Mucosa of descending colon (tissue), 3 donors: ENCODE results near the gene PGLYRP2. TPM values are rescaled to one million over a fixed set of nuclear protein-coding genes. Genes with fewer than 3 reads are reported as not detected.
A peak's percentile ranks its signal among the peaks of the same experiment; 100 is the strongest.

Experiments
- ATAC-seq: fragments of 200-7000 bp; cut with Tn5 transposase; one replicate; pipeline ENCODE4 v1.9.1; 2020; ENCODE audit warnings: mild to moderate bottlenecking, moderate library complexity
- DNase-seq, 3 donors: peaks; one replicate each; pipeline ENCODE4 v3.0.0-alpha.2; 2020
- H3K36me3 ChIP-seq: fragments of 200-600 bp; one replicate; pipeline ENCODE4 v1.8.0; 2021; ENCODE audit warnings: low read depth, mild to moderate bottlenecking
- H3K4me1 ChIP-seq: fragments of 200-600 bp; one replicate; pipeline ENCODE4 v1.8.0; 2021; ENCODE audit warnings: low read depth, mild to moderate bottlenecking
- H3K4me3 ChIP-seq: fragments of 200-600 bp; one replicate; pipeline ENCODE4 v1.8.0; 2021; ENCODE audit warnings: mild to moderate bottlenecking
- H3K9me3 ChIP-seq: fragments of 200-600 bp; one replicate; pipeline ENCODE4 v1.8.0; 2021; ENCODE audit warnings: mild to moderate bottlenecking
- intact Hi-C, 2 donors: fragments of 100-400 bp; cut with DNase I in 1 of 2; cut with micrococcal nuclease in 1 of 2; formaldehyde crosslinking; loops; one replicate each; pipeline versions ENCODE4 v1.11.0 to v1.11.1; 2022; cut with DNase I, micrococcal nuclease
- total RNA-seq, 3 donors: library from RNA; stranded (reverse); fragmentation: NEBNext Ultra II Directional in 2 of 3; extraction: Animal tissue kit (Norgen Biotek cat#: 25700) in 2 of 3; gene quantifications; one replicate each; pipeline versions ENCODE4 v1.2.1 to v1.2.4, GENCODE V29; 2021 to 2023
- TF ChIP-seq, protein P1 (sequence below): fragments of 200-600 bp; IDR thresholded peaks from one replicate; pipeline ENCODE4 v1.8.0; 2022; ENCODE audit warnings: antibody characterized with exemption, mild to moderate bottlenecking
- donor health status: DM: no; HTN: no; CAD: no; lungs with moderate emphysema.
- donor health status: DM: no; HTN: no; CAD: no.
- donor health status: DM: no; HTN: yes; CAD: no.

Gene PGLYRP2
- total RNA-seq, 3 donors from 2014 or later, result not detected

DNA sequence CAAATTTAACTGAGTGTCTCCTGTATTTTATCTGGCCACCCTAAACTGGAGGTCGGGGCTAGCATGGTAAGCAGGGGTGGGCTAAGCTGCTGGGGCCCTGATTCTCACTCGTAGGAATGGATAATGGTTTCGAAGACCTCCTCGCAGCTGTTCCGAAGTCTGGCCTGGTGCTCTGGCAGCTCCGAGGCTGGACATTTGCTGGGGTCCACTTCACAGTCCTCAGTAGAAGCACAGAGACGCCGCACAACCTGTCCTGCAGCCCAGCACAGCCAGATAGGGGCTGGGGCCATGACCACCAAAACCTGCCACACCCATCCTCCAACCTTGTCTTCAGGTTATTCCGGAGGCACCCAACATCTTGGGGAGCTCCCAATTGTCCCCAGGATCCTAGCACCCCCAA lies 23.3 kb downstream of the PGLYRP2 start:
- no peak for DNase-seq
- no peaks in the 10 kb centered on the region for H3K36me3 ChIP-seq
- TF ChIP-seq, protein P1, sequence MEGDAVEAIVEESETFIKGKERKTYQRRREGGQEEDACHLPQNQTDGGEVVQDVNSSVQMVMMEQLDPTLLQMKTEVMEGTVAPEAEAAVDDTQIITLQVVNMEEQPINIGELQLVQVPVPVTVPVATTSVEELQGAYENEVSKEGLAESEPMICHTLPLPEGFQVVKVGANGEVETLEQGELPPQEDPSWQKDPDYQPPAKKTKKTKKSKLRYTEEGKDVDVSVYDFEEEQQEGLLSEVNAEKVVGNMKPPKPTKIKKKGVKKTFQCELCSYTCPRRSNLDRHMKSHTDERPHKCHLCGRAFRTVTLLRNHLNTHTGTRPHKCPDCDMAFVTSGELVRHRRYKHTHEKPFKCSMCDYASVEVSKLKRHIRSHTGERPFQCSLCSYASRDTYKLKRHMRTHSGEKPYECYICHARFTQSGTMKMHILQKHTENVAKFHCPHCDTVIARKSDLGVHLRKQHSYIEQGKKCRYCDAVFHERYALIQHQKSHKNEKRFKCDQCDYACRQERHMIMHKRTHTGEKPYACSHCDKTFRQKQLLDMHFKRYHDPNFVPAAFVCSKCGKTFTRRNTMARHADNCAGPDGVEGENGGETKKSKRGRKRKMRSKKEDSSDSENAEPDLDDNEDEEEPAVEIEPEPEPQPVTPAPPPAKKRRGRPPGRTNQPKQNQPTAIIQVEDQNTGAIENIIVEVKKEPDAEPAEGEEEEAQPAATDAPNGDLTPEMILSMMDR, result no peak
- H3K4me3 ChIP-seq, result no peak overlapping the region
- H3K9me3 ChIP-seq, result no peaks in the 10 kb centered on the region
- peaks cover 24% of the 10 kb centered on the region for H3K4me1 ChIP-seq
- intact Hi-C loops, result no loop called here
- no peak for ATAC-seq

DNA sequence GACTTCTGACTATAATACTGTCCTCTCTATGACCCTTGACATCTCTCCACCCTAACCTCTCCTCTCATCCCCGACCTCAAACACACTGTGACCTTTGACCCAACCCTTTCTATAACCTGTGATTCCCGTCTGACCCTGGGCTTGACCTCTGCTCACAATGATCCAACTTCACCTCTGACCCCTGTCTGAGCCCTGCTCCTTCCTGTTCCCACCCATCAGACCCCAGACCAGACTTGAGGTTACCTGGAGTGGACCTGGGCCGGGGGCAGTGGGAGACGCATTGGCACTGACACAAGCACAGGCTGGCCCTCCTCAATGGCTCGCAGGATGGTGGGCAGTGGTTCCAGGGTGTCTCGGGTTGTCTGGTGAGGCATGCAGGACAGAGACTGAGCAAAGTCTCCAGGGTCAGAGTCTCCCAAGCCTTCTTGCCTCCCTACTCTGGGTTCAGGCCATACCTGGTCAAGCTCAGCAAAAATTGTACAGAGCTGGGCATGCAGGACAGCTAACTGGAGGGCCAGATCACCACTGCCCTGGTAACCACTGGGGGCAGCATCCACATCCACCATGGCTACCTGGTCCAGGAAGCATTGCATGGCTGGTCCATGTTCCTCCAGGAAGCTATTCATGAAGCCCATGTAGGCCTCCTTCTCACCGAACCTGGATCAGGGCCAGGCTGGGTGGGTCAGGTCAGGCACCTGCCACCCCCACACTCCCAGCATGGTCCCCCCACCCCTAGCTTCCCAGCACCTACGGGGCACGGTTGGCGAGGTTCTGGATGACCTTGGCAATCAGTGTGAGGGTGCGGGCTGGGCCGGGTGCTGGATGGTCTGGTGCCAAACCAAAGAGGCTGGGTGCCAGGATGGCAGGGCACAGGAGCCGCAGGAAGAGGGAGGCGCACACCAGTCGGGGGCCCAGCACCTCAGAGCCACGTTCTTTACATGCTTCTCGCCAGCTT lies 25.1 kb downstream of the PGLYRP2 start:
- DNase-seq (no peak), ATAC-seq (no peak)
- Histone ChIP-seq H3K36me3 (no peaks in the 10 kb centered on the region), H3K9me3 (no peaks in the 10 kb centered on the region), H3K4me1 (peaks cover 25% of the 10 kb centered on the region), H3K4me3 (no peak overlapping the region)
- TF ChIP-seq, protein P1, result no peak
- intact Hi-C loops, result no loop called here

DNA sequence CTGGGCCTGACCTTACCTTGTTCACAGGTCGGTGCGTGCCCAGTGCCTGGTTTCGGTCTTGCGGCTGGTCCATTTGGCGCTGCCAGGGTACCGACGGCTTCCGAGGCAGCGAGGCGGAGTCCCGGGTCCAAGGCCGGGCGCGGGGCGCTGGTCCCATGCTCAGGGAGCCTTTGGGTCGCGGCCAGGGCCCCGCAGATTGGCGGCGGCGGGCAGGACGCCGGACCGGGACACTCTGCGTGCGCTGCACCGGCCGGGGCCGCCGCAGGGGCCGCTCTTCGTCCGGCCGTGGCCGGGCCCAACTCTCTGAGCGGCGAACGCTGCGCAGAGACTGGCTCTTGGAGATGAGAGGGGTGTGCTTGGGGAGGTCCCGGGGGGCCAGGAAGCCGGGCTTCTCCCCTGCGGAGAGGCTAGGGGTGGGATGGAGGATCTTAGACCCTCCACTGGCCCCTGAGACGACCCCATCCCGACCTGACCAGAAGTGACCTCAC lies 26.2 kb downstream of the PGLYRP2 start:
- Histone ChIP-seq H3K4me1 (peaks cover 29% of the 10 kb centered on the region), H3K9me3 (no peaks in the 10 kb centered on the region), H3K4me3 (no peak overlapping the region), H3K36me3 (no peaks in the 10 kb centered on the region)
- DNase-seq (no peak), ATAC-seq (peak; percentile 6)
- TF ChIP-seq, protein P1, result no peak
- intact Hi-C loops, result no loop called here

DNA sequence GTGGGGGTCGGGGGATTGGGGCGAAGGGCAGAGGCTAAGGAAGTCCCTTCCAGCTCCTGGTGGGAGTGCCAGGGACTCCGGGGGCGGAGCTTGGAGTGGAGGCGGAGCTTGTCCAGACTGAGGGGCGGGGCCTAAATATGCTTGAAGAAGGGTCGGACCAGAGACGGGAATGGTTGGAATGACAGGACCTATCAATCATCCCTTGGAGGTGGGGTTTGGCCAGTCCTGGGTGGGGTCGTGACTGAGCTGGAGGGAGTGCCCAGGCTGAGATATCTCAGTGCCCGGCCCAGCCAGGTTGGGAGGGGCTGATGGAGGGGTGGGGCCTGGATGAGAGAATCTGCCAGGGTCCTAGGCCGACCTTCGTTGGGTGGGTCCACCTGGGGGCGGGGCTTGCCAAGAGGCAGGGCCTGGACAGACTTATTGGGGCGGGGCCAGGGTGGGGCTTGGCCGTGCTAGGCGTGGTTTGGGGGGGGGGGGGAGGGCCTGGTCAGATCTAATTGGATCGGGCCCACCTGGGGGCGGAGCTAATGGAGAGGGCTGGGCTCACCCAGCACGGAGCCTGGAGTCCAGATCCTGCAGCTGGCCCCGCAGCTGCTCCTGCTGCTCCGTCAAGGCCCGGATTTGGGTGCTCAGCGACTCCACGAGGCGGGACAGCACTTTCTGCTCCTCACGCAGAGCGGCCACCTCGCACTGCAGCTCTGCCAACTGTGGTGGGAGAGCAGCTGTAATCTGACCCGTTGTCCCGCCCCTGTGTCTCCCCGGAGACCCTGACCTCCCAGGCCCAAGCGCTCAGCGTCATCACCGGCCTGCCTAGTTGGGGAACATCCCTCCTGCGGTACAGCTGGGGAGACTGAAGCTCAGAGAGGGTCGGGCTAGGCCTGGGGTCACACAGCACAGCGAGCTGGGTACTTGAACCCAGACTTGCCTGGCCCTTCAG lies 26.9 kb downstream of the PGLYRP2 start:
- H3K4me3 ChIP-seq, result no peak overlapping the region
- no peaks in the 10 kb centered on the region for H3K36me3 ChIP-seq
- peak; percentile 86 to 90 (median 88) for DNase-seq
- intact Hi-C loops, result no loop called here
- peaks cover 23% of the 10 kb centered on the region for H3K4me1 ChIP-seq
- ATAC-seq, result peak; percentile 72
- no peaks in the 10 kb centered on the region for H3K9me3 ChIP-seq
- TF ChIP-seq, protein P1, result no peak

DNA sequence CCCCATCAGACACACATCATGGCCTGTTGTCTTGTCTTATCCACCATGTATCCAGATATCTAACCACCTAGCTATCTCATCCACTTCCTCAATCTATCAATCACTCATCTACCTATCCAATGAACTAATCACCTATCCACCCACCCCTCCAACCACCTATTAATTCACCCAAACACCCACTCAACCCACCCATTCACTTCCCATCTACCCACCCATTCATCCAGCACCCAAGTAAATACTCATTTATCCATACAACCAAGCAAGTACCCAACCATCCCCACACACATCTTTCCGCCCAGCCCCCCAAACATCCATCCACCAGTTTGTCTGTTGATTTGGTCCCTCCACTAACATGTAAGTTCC lies 28.8 kb downstream of the PGLYRP2 start:
- Histone ChIP-seq H3K9me3 (no peaks in the 10 kb centered on the region), H3K4me1 (peaks cover 17% of the 10 kb centered on the region), H3K36me3 (no peaks in the 10 kb centered on the region), H3K4me3 (no peak overlapping the region)
- ATAC-seq, result no peak
- intact Hi-C loops, result no loop called here
- no peak for DNase-seq
- TF ChIP-seq, protein P1, result no peak
